ENCODE data around the gene MS4A14.

The MS4A14 gene

DNA sequence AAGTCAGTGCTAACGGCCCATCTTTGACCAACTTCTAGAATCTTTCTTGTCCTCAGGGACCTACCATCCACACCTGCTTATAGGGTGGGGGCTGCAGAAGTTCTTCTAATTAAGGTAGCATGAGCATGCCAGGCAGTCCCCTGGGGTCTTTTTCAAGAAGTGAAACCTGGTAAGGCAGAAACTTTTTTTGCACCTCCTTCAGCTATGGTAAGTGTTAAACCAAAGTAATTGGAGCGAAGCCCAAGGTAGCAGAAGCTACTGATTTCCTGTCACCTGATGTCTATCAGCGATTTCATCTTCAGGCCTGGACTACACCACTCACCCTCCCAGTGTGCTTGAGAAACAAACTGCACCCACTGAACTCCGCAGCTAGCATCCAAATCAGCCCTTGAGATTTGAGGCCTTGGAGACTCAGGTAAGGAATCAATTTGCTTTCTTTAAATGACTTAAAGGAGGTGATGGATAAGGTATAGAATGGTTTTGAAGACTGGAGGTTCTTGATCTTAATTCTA is 59.3 kb downstream of the MS4A14 start, which contains the start of gene MS4A1:
MS4A1 (plus strand) TSS at position 317 of the 512 bp plus-strand sequence. CDS start 6,528 bp downstream, outside the sequence.
- H3K36me3 ChIP-seq (ENCODE audit: insufficient read depth, insufficient read length, low read length) = no peaks in the 10 kb centered on the region
- H3K9ac ChIP-seq (ENCODE audit: insufficient read length, low read depth) = no peak within 1 kb of the TSS
- H3K4me1 ChIP-seq (ENCODE audit: insufficient read depth, insufficient read length) = no peaks in the 10 kb centered on the region
- TF ChIP-seq SUZ12 (IDR thresholded peaks at IDR 0.05; ENCODE audit: extremely low read depth, insufficient read depth, insufficient read length) (no peak), ZNF274 (IDR thresholded peaks at IDR 0.05; ENCODE audit: low read depth, low read length) (no peak), YY1 (IDR thresholded peaks at IDR 0.05; ENCODE audit: insufficient read depth, insufficient read length) (no peak)
- no peak within 1 kb of the TSS for H3K4me3 ChIP-seq (ENCODE audit: insufficient read length, low read depth)
- H3K27me3 ChIP-seq (ENCODE audit: insufficient read depth, insufficient read length) = no peaks in the 10 kb centered on the region
- peaks cover under 1% of the 10 kb centered on the region; the same call in 1 of the 2 replicates for H3K9me3 ChIP-seq (ENCODE audit: insufficient read depth, low read length)
- no peak for DNase-seq (ENCODE audit: low read depth, low spot score)

DNA sequence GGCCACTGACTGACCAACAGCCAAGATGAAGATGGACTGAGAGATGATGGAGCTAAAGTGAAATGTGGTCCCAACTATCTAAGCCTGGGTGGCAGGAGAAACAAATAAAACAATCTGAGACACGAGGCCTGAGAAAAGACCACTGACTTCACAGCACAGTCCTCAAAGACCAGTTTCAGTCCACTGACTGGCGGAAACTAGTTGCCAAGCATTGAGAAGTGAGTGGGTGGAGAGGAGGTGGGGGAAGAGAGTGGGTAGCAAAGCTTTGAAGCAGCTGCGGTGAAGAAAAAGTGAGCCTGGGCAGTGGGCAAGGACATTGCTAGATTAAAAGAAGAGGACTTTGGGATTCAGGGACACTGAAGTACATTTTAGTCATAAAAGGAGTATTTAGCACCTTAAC is 61.3 kb downstream of the MS4A14 start:
- Histone ChIP-seq H3K9me3 (ENCODE audit: insufficient read depth, low read length) (no peaks in the 10 kb centered on the region), H3K36me3 (ENCODE audit: insufficient read depth, insufficient read length, low read length) (no peaks in the 10 kb centered on the region), H3K27me3 (ENCODE audit: insufficient read depth, insufficient read length) (no peaks in the 10 kb centered on the region), H3K4me3 (ENCODE audit: insufficient read length, low read depth) (no peak overlapping the region), H3K9ac (ENCODE audit: insufficient read length, low read depth) (no peak overlapping the region), H3K4me1 (ENCODE audit: insufficient read depth, insufficient read length) (no peaks in the 10 kb centered on the region)
- TF ChIP-seq SUZ12 (IDR thresholded peaks at IDR 0.05; ENCODE audit: extremely low read depth, insufficient read depth, insufficient read length) (no peak), YY1 (IDR thresholded peaks at IDR 0.05; ENCODE audit: insufficient read depth, insufficient read length) (no peak), ZNF274 (IDR thresholded peaks at IDR 0.05; ENCODE audit: low read depth, low read length) (no peak)
- DNase-seq (ENCODE audit: low read depth, low spot score) = no peak

DNA sequence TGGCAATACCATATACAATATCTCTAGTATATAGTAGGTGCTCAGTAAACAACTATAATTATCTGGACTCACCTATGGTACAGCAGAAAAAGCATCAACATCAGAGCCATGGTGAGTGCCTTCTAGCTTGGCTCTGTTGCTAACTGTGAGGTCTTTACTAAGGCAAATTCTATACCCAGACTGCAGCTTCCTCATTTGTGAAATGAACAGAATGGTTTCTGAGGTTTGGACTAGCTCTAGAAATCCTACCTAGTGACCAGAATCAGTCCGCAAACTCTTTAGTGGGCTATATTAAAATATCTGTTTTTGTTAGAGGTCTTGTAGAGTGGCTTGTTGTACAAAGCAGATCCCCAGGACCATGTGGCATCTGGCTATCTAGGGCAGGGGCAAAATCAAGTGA is 63.1 kb downstream of the MS4A14 start:
- Histone ChIP-seq H3K4me3 (ENCODE audit: insufficient read length, low read depth) (no peak overlapping the region), H3K4me1 (ENCODE audit: insufficient read depth, insufficient read length) (no peaks in the 10 kb centered on the region), H3K9me3 (ENCODE audit: insufficient read depth, low read length) (no peaks in the 10 kb centered on the region), H3K36me3 (ENCODE audit: insufficient read depth, insufficient read length, low read length) (no peaks in the 10 kb centered on the region), H3K27me3 (ENCODE audit: insufficient read depth, insufficient read length) (no peaks in the 10 kb centered on the region), H3K9ac (ENCODE audit: insufficient read length, low read depth) (no peak overlapping the region)
- no peak for TF ChIP-seq SUZ12 (IDR thresholded peaks at IDR 0.05; ENCODE audit: extremely low read depth, insufficient read depth, insufficient read length)
- TF ChIP-seq YY1 (IDR thresholded peaks at IDR 0.05; ENCODE audit: insufficient read depth, insufficient read length) = no peak
- TF ChIP-seq ZNF274 (IDR thresholded peaks at IDR 0.05; ENCODE audit: low read depth, low read length) = no peak
- no peak for DNase-seq (ENCODE audit: low read depth, low spot score)
